NCI-H2107 treated with DMSO at 0.1 percent for 48 hours (cell line): Measurements from ENCODE around the gene TRPM3.

Source experiments
- DNase-seq: peaks from one replicate; lab custom pipeline; 2025; ENCODE audit not compliant: unreplicated experiment; lab: John Stamatoyannopoulos, UW

TRPM3 gene

DNA sequence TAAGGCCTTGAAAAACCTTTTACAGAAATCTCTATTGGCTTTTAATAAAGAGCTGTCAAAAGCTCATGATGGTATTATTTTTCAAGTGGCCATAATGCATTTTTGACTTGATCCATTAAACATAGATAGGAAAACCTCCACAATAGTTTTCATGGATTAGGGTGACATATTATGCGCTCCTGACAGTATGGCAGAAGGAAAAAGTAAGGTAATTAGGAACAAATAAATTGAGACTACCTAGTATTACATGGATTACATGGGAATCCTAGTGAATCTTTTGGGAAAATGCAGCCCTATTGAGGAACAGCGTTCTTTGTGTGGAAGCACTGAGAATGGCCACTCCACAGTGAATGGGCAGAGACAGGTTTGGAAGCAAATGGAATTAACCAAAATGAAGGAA lies 171.2 kb downstream of the TRPM3 start:
- no peak for DNase-seq

DNA sequence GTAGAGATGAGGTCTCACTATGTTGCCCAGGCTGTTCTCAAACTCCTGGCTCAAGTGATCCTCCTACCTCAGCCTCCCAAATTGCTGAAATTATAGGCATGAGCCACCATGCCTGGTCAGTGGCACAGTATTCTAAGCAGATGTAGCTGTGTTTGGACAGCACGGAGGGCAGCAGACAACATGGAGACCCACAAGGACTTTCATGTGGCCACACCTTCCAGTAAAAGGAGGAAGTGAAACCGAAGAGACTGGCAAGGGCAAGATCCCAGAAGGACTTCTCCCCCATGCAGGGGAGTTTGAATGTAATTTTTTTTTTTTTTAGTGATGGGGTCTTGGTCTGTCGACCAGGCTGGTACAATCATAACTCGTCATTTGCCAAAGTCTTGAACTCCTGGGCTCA lies 172.2 kb downstream of the TRPM3 start:
- DNase-seq = no peak

DNA sequence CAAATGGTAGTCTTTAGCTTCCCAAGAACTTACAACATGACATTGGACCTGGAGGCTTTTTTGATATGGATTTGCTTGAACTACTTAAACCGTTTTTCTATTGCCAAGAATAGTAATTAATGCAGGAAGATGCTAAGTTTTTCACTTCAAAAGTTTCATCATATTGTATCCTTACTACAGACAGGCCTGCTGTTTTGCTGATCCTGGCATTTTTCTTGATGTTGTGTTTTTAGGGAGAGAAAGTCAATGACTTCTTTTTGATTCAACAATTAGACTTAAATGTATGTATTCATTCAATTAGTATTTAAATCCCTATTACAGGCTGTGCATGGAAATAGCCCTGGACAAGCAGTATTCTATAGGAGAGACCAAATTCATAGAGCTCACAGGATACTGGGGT lies 172.7 kb downstream of the TRPM3 start:
- no peak for DNase-seq

DNA sequence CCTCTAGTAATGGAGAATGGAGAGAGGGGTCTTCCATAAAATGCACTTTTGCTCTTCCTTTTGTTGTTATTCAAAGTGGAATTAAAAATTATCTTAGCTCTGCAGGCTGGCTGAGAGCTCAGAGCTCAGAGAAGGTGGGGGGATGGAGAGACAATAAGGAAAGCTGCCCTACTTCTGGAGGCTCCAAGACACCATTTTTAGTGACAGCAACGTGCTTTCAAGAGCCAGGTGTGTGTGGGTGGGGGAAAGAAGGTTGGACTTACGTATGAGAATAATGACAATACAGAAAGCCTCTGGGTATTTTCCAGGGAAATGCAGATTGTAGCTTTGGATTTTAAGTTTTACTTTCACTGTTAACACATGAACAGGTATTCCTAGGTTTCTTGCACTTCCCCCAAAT lies 173.9 kb downstream of the TRPM3 start:
- no peak for DNase-seq

DNA sequence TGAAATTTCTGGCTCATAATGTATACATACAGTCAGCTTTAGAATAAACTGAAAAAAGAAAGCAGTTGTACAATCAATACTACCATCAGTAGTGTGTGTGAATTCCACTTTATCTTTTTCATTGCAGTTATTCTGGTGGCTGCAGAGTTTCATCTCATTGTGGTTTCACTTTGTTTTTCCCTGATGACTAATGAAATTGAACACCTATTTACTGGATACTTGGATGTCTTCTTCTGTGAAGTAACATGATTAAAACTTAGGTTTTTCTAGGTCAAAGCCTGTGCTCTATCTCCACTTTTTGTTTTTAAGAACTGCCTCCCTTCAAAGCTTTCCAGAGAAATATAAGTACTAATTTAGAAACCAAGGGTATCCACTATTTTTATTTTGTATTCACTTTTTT lies 174.3 kb downstream of the TRPM3 start:
- no peak for DNase-seq

DNA sequence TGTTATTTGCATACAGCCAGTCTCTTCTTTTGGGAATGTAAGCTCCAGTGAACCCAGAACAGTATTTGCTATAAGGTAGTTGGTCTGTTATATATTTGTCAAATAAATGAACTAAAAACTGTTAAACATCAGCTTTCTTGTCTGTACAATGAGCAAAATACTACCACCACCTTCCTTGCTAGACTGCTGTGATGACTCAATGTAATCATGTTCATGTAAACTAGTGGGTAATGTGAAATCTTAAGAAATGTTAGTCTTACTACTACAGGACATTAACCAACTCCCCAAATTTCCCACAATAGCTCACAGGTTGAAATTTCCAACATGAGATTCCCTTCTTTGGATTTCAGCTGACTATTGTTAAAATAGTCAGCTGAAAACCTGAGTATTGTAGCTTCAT lies 176.1 kb downstream of the TRPM3 start:
- no peak for DNase-seq

DNA sequence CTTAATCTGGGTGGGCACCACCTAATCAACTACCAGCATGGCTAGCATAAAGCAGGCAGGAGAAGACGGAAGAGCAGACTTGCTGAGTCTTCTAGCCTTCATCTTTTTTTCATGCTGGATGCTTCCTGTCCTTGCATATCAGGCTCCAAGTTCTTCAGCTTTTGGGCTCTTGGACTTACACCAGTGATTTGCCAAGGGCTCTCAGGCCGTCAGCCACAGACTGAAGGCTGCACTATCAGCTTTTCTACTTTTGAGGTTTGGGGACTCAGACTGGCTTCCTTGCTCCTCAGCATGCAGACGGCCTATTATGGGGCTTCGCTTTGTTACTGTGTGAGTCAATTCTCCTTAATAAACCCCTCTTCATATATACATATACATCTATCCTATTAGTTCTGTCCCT lies 180.2 kb downstream of the TRPM3 start:
- DNase-seq = no peak

DNA sequence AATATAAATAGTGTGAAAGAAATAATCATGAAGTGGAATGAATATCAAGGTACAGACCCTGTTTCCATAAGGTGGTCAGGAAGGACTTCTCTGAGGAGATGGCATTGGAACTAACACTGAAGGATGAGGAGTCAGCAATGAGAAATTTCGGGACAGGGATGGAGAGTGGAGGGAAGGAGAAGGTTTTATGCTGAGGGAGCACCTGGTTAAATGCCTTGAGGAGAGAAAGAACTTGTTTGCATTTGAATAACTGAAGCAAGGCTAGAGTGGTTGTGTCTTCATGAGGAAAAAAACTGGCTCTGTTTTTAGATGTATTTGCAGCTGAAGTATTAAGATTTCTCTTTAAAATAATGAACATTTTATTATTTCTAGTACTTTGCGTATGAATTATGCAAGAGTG lies 180.8 kb downstream of the TRPM3 start:
- no peak for DNase-seq

DNA sequence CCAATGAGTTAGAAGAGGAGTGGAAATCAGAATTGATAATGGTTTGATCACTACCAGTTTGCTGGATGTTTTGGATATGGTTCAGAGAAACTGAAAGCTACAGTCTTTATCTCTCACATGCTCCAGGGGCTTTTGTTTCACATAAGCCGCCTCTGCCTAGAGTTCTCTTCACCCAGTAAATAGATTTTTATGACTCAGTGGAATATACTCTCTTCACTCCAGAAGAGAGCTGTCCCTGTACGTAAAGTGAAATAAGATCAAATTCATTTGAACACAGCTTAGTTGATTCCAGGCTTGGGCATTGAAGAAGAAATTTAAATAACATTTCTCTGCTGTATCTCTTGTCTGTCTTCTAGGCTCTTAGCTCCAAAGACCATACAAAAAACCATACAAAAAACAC lies 184.9 kb downstream of the TRPM3 start:
- no peak for DNase-seq

DNA sequence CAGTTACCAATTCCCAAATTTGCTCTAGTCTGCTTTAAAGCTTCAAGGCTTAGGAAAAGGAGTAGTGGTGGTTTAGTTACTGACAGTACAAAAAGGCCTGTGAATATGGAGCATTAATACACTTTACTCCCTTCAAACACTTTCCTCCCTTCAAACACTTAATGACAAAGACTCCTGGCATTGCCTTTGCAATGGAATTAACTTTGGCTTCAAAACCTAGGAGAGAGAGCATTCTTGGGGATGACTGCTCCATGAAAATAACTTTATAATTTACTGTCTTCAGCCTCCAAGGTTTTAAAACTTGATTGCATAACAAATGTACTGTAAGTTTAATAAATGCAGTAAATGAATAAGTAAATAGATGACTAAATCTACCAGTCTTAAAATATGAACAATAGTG lies 185.6 kb downstream of the TRPM3 start:
- DNase-seq = no peak

DNA sequence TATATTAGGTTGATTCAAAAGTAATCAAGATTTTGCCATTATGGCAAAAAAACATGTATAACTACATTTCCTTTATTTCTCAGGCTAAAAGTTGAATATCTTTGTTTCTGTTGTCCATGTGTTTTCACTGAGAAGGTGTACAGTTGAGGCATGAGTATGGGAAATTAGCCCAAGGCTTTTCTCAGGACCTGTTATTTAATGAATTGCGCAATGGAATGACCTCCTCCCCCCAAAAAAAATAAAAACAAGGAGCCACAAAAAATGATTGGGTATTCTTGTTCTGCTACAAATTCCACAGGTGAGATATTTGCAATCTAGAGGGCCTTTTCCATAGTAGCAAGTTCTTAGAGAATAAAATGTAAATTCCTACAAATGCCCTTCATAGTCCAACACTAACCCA lies 186.8 kb downstream of the TRPM3 start:
- no peak for DNase-seq

DNA sequence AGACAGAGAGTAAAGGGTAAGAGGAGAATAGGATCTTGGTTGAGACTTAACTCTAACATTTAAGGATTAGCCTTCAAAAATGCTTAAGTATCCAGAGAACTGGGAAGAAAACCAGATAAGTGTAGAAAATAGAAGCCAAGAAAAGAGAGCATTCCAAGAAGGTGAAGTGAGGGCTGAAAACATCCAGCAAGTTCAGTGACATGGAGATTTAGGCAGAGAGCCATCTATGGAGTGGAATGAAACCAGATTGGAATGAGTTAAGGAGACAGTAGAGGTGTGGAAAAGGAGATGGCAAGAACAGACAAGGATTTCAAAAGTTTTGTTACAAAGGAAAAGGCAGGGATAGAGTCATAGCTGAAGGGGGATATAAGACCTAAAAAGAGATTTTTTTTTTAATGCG lies 188.1 kb downstream of the TRPM3 start:
- no peak for DNase-seq

DNA sequence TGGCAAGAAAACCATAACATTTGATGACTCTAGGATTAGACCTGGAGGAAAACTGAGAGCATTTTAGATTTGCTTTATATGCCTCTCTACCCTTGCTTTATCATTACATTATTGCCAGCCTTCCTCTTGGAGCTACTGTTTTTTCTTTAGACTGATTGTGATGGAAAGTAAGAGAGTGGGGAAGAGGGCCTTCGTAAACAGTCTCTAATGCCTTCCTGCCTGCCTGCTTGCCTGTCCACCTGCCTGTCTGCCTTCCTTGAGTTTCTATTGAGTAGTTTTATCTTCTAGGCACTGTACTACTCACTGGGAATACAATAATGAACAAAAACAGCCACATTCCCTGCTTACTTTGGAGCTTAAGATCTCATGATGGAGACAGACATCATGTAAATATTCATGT lies 189.3 kb downstream of the TRPM3 start:
- no peak for DNase-seq

DNA sequence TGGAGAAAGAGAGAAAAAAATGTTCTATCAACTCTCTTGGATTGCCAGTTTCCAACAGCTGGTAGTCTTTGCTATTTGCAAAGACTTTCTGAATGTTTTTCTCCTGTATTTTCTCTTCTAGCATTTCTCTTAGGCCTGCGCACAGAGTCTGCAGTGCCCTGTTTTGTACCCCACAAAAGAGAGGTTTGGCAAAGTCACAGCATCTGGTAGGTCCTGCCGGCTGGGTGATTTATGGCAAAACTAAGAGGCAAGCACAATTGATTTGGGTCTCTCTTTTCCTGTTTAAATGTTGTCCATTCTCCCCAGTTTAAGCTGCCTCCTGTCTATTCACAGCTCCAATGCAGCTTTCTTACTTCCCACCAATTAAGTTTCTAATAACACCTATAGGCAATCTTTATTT lies 193.9 kb downstream of the TRPM3 start:
- no peak for DNase-seq

DNA sequence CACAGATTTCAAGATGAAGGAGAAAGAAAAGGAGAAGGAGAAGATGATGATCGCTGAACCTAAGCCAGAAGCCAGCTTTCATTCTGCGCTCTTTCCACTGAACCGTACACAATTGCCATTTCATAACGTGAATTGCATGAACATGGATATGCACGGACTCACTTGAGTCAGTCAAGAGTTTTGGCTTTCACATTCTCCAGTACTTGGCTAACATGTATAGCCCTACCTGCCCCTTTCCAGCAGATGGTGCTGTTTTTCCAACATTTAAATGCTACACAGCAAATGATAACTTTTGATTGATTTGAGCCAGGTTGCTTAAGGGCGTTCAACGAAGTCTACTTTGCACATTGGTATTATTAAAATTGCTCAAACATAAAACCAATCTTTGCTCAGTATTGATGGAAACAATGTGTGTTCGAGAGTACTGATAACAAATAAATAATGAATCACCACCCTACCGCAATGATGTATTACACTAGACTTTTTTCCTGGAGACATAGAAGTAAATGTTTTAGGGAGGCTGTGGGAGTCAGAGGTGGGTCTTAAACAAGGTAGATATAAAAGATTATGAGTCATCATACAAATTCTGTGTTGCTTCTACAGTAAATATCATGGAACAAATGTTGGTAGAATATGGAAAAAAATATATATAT lies 196.4 kb downstream of the TRPM3 start:
- peak; percentile 47 for DNase-seq

DNA sequence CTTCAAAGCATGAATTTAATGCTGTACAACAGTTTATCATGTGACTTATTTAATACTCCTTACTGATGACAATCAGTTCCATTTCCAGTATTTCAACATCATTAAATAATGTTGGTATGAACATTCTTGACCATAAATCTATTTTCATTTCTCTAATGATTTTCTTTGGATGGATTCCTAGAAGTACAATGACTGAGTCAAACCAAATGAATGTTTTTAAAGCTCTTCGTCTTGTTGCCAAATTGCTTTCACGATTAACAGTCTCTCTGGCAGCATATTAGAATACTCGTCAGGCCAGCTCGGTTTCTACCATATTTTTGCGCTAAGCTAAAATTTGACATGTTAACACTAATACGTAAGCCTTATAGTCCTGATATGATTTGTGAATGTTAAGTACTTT lies 197.0 kb downstream of the TRPM3 start:
- no peak for DNase-seq

DNA sequence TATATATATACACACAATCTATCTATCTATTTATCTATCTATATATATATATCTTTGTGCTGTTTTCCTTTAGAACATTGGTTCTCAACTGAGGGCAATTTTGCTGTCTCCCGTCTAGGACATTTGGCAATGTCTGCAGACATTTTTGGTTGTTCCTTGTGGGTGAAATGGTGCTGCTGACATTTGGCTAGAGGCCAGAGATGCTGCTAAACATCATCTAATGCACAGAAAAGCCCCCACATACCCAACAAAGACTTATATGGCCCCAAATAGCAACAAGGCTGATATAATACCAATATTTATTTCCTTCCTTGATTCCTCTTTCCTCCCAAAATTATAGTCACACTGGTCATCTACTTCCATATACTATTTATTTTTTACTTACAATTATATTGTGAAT lies 197.5 kb downstream of the TRPM3 start:
- DNase-seq = no peak

DNA sequence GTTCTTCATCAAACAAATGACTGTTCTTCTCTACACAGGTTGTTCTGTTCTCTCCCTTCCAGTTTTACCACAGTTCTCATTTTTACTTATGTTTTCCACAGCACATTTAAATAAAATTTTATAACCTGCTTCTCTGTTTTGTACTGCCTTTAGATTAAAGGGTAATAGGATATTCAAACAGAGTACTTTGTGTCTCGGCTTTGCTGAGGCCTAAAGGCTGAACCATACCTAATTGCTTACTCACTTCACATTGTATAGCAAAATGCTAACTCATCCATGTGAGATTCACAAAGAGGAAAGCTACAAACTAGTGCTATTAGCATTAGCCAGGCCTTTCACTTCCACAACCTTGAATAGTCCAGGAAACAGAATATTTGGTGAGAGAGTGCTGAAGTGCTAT lies 200.3 kb downstream of the TRPM3 start:
- no peak for DNase-seq

DNA sequence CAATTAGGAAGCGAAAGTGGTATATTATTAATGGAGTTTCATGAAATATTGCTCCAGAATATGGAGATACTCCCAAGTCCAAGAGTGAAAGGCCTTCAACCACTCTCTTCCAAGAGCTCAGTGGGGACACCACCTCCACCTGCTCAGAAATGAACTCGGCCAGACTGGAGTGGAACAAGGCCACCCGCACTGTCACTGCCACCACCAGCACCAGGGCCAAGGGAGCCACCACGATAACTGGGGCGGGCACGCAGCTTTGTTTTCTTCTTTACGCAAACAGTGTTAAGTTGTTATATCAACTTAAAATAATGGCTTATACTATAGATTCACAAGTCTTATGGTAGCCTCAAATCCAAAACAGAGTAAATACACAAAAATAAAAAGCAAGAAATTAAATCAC lies 204.1 kb downstream of the TRPM3 start:
- DNase-seq = no peak

DNA sequence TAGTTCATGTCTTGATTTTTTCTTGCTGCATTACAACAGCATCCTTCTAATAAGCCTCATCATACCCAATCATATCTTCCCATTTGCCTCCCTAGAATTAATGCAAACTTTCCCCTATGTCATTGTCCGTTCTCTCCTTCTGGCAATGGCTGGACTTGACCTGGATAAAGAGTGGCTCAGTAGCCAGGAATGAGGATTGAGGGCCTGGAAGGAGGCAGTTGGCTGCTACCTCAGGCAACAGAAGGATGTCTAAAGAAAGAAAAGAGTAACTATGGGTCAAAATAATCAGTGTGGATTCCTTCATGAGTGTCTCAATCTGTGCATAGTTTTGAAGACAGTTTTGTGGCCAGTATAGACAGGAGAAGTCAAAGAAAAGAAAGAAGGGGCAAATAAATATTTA lies 209.6 kb downstream of the TRPM3 start:
- DNase-seq = no peak

DNA sequence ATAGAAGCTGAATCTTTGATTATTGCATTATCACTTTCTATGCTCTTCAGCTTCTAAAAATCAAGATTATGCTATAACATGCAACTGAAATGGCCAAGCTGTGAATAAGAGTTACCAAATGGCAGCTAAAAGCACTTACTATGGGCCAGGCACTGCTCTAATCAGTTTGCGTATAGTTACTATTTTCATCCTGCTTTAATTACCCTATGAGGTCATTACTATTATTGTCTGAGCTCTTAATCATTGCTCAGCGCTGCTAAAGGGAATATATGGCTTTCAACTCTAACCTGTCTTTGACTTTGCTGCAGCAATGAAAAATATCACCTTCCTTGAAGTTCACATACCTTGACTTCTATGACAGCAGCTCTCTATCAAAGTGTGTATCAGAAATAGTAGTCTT lies 210.8 kb downstream of the TRPM3 start:
- no peak for DNase-seq

DNA sequence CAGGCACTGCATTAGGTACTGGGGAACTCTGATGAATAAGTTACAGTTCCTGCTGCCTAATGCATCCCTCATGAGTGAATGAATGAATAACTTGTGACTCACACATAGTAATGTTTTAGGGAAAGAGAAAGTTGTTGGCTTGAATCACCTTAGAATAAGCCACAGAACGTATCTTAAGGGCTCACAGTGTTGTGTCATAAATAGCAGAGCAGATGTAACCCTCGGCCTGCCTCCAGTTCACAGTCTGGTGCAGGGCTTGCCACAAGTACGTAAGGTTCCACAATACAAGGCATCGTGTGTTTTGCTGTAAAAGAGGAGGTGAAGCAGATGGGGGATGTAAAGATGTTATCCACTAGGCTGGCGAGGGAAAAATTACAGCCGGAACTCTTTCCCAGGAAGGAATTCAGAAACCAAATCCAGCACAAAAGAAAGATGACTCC lies 218.7 kb downstream of the TRPM3 start:
- no peak for DNase-seq

DNA sequence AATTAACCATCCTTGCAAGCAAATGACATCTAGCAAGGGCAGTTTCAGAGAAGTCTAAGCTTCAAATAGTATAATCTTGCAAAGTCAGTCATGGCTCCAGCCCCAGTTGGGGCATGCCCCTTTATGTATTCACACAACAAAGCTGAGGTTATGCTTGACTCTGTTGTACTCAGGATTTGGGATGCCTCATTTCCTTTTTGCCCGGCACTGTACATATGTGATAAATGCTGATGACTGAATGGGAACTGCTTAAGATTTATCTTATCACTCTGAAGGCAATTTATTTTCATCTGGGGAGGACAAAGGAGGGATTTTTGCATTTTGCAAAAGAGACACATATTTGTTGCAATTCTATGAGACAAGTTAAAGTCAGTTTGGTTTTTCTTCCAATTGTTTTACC lies 219.2 kb downstream of the TRPM3 start:
- DNase-seq = no peak

DNA sequence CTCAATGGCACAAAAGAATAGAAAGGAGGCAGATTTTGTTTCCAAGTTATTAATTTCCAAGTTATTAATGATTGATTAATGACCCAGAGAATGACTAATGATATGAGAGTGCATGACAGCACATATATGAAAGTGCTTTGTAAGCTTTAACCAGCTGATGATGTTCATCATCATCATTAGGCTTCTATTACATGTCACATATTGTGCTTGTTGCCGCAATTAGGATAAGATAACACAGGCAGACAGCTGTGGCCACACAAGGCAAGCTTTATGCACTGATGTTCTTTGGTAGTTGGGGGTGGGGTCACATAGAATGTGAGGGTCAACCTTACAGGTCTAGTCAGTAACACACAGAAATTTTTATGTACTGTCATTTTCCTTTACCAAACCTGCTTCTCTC lies 219.7 kb downstream of the TRPM3 start:
- no peak for DNase-seq
